Measurements from ENCODE around the gene PTGDR2.
"Not testable (repeated sequence)": the region's sequence is repeated elsewhere in the genome, so short reads cannot be mapped to it uniquely, and the experiment has no call there.

PTGDR2 gene

DNA sequence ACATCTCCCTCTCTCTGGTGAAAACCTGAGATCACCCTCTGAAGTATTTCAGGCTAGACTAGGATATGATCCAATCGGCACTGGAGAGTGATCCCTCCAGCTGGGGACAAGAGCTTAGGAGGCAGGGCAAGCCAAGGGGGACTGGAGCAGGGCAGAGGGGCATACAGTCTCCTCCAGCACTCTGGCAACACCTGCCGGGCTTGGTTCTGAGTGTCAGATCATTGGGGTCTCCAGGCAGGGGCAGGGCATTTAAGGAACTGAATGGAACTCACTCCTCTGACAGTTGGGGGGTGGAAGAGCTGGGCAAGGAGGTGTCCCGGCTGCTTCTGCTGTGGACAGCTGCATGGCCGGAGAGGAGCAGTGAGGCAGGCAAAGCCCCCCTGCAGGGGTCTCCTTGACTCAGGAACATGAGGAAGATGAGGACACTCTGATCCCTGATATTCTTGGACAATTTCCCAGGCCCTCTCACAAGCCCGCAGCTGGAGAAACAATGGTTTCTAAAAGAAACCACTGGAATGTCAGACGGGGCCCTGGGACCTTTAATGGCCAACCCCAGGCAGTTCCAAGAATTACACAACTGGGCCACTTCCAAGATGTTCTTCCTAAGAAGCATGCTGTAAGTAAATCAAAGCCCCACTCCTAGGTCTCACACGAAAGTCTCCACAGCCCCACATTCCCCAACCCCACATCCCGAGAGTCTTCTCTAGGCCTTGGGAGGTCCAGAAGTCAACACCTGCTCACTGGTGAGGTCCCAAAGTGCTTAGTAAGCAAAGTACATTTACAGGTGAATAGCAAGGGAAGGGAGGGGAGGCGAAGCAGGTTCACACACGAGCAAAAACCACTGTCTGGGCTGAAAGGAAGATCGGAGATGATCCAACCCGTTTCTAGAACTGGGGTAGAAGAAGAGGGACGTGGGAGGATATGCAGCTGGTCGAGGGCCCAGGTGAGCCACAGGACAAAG is 15.0 kb downstream of the PTGDR2 start:
- no peak for DNase-seq

DNA sequence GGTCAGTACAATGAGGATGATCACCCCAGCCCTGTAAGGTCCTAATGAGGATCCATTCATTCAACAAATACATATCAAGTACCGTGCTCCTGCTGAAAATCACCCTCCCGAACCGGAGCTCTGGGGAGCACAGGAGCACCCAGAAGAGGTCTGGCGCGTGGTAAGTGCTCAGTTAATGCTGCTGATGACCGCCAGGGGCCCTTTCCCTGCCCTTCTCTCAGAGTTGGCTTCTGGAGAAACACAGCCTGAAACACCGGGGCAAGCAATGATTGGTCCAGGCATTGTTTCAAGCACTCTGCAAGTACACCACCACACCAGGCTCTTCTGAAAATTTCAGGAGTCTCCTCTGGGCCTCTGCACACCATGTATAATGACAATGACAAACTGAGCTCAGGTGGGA is 17.6 kb downstream of the PTGDR2 start:
- no peak for DNase-seq

DNA sequence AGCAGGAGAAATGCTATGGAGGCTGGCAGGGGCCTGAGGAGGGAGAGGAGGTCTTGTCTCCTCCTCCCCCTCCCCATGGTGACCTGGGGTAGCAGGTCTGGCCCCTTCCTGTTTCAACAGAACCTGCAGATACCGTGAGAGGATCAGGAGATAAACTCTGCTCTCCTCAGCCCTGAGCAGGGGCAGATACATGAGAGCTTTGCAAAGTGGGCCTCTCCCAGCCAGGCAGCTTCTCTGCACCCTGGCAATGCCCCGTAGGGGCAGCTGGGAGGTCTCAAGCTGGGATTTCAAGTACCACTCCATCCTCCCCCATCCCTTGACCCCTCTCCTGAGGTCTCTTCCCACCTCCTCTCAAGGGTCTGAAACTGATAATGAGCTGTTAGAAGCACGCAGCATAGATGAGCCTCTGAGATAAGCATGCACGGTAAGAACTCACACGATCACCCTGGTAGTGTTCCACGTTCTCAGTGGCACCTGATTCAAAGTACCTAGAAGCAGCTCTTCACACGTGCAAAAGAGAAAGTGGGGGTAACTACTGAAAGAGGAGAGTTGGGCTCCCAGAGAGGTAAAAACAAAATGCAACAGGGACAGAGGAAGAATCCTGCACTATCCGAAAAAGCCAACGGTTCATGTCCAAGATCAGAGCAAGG is 18.8 kb downstream of the PTGDR2 start:
- no peak for DNase-seq

DNA sequence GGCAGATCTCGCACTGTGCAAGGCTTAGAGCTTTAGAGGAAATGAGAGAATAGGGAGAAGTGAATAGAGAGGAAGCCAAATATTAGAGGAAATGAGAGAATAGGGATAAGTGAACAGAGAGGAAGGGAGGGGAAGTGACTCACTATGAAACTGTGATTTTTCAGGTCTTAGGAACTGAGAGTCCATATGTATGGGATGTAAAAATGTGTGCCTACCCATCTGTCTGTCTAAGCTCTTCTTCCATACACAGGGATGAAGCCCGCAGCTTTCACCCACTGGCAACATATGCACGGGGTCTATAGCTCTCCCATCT is 20.3 kb downstream of the PTGDR2 start:
- DNase-seq, result no peak

DNA sequence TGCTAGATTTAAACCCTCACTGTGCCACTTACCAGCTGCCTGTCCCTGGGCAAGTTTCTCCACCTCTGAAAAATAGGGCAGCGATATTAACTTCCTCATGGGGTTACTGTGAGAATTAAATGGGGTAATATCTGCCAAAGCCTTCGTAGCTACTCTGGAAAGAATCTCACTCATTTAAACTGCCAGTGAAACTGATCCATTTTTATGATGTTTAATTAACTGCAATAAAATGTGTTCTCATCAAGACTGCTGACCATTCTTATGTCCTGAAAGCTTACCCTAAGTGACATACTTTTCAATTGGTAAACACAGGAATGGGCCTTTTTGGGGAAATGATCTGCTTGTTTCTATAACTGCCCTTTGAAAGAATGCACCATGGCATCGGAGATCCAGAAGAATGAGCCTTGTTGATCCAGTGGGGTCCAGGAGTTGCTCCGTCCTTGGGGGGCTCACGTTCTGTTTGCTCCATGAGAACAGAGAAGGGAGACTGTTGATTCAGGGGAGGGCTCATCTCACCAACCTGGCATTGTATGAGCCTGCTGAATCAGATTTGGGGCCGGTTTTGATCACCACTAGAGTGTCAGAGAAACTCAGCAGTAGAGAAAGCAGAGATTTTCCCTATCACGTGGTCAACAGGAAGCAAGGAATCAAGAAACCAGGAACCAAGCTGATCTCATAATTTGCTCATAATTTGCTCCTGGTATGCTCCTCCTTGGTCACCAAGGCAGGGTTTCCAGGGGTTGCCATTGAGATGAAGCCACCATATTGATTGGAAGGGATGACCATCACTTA is 20.8 kb downstream of the PTGDR2 start:
- no peak for DNase-seq

DNA sequence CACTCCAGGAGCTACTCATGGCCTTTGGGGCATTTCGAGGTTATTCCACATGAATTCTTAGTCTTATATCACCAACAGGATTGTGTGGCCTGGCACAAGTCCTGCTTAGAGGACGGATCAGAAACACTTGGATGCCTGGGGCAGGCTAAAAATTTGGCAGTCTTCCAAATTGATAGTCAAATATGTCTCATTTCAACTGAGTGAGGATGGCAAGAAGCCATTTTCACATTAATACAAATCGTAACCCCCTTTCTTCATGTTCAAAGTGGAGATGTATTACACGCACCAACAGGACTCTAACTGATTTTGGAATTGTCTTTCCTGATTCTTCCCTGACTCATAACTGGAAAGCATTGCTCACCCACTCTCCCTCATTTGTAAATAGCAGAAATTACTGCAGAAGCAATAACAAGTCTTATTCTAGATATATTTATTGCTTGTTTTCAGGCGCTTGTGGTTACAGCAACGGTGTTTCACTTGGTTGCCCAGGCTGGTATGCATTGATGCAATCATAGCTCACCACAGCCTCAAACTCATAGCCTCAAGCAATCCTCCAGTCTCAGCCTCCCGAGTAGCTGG is 24.2 kb downstream of the PTGDR2 start:
- peak; percentile 45 for DNase-seq

DNA sequence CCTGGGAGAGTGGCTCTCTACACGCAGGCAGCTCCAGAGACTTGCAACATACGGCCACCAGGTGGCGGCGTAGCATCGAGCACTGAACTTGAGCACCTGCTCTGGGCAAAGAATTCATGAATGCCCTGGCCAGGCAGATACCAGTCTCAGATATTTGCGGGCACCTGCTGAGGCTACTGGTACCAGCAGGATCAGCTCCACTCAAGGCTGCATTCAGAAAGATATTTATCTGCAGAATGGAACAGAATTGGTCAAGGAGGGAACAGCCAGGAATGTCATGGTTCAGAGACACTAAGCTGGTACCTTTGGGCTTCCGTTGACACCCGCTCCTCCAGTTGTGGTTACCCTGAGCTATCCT is 24.6 kb downstream of the PTGDR2 start:
- DNase-seq, result peak; percentile 85

DNA sequence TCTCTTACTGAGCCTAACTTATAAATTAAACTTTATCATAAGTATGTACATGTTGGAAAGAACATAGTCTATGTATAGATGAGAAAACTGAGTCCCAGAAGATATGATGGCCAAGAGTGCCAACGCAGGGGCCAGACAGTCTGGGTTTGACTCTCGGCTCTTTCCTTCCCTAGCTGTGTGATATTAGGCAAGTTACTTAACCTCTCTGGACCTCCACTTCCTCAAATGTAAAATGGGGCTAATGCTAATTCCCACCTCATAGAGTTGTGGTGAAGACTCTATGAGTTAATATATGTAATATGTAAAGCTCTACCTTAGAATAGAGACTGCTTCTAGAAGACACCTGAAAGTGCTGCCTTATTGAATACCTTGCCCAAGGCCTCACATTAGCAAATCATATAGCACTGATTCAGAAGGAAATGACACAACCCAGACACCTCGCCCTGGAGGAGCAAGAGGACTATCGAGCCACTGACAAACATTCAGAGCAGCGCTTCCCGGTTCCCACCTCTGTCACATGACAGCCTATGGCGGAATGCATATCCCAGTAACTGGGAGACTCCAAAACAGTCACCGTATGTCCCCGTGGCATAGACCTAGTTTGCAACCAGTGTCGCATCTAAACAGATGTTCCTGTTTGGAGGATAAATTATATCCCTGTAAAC is 25.1 kb downstream of the PTGDR2 start:
- DNase-seq, result no peak

DNA sequence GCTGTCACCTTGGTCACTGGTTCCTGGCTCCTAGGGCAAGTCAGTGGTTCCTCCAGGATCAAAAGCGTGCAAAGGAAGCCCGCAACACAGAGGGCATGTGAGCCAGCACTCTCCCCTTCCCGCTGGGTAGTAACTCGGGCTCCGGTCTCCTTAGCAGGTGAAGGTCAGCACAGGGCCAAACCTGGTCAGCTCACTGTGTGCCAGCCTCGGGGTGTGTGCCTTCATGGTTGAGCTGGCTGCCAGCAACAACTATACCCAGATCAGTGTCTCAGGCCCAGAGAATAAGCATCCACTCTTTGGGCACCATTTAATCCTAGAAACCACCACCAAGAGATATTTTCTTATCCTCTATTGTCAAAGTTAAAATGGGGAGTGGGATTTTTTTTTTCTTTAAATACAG is 30.0 kb downstream of the PTGDR2 start:
- DNase-seq, result no peak

DNA sequence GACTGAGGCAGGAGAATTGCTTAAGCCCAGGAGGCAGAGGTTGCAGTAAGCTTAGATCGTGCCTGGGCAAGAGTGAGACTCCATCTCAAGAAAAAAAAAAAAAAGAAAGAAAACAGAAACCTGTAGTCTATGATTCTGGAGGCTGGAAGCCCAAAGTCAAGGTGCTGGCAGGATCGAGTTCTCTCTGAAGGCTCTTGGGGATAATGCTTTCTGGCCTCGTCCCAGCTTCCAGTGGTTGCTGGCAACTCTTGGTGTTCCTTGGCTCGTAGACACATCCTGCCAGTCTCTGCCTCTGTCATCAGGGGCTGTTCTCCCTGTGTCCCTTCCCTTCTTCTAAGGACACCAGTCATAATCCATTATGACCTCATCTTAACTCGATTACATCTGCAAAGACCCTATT is 30.6 kb downstream of the PTGDR2 start:
- DNase-seq, result no peak

DNA sequence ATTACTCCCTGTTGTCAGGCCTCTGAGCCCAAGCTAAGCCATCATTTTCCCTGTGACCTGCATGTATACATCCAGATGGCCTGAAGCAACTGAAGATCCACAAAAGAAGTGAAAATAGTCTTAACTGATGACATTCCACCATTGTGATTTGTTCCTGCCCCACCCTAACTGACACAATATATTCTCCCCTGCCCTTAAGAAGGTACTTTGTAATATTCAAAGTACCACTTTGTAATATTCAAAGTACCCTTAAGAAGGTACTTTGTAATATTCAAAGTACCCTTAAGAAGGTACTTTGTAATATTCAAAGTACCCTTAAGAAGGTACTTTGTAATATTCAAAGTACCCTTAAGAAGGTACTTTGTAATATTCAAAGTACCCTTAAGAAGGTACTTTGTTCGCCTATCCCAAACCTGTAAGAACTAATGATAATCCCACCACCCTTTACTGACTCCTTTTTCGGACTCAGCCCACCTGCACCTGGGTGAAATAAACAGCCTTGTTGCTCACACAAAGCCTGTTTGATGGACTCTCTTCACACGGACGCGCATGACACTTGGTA is 31.9 kb downstream of the PTGDR2 start:
- not testable (repeated sequence) for DNase-seq

DNA sequence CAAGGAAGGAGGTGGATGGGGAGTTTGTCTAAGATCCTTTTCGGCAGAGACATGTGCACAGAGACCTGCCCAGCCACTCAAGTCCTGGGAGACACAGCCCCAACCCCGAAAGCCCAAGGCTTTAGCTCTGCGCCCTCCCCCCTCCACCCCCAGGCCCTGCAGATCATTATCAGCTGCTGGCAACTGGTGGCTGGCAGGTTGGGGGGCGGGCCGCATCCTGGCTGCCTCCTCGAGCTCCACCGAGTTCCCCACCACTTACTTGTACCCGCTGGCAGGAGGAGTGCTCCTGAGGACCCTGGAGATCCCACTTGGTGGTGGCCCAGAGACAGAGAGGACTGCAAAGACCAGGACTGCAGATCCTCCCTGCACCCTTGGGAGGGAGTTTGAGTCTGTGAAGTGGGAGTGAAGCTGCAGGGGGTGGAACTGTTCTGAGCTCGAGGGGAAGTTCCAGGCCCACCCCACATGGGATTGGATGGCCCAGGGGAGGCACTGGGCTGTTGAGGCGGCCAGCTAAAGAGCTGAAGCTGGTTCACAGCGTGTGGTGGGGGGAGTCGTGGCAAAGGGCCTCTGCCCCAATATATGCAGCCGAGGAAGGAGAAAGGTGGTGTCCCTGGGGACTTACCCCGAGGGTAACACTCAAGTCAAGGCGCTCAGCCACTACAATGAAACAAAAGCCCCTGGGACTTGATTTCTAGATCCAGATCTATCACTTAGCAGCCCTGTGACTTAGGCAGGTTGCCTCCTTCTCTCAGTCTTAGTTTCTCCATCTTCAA is 33.7 kb downstream of the PTGDR2 start:
- DNase-seq, result no peak

DNA sequence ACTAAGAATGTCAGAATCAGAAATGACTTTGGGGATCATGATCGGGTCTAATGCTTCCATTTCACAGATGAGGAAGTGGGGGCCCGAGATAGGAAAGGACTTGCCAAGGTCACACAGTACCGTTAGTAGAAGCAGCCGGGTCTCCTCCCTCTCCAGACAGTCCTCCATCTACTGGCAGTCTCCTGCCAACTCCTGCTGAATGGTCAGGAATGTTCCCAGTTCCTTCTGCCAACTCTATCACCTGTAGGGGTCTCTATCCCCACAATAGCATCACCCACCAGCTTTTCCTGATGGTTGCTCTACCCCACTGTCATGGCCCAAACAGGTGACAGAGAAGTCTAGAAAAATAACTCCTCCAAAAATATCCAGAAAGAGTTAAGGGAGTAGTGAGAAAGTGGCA is 37.7 kb downstream of the PTGDR2 start:
- DNase-seq, result no peak

DNA sequence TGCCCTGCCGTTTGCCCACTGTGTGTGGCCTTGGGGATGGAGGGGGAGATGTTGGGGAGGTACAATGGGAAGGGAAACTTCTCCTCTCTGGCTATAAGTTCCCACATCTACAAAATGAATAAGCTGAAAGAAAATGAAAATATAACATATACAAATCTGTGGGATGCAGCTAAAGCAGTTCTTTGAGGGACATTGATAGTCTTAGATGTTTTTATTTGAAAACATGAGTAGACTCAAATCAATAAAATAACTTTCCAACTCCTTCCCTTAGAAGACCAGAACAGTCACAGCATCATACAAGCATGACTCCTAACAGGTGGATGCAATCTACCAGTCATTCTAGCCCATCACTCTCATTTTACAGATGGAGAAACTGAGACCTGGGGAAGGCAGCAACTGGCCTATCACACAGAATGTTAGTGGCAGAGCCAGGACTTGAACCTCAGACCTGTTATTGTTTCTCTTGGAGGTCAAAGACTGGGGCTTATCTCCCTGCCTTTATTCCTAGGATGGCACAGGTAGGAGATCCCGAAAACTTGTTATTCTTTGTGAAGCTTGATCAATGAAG is 39.1 kb downstream of the PTGDR2 start:
- no peak for DNase-seq

DNA sequence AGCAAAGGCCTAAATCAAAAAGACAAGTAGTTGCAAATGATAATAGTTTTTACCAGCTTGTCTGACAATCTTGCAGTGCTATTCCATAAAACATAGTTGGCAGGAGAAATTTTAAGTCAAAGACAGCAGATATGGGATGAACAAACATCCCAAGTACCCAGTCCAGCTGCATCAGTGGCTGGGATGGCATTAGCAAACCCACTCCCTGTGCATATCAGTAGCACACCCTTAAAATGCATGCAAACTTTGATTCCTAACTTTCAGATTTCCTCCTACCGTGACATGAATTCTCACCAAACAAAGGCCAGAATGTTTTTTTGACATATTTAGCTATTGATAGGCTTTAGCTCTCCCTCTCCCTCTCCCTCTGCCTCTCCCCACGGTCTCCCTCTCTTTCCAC is 41.6 kb downstream of the PTGDR2 start:
- DNase-seq, result no peak

DNA sequence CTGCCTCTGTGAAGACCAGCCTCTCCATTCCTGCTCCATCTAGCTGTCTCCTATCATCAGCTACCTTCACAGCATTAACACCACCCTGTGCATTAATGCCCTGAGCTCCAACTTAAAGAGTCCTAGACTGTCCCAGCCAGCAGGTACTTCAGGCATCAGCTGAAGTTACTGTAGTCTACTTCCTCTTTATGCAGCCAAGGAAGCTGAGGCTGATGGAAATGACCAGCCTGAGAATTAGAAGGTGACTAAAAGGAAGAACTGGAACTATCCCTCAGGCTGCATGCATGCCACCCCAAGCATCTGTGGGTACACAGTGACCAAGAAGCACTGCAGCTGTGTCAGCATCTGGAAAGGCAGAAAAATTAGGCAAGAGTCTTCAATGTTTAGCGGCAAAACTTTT is 42.4 kb downstream of the PTGDR2 start:
- no peak for DNase-seq

DNA sequence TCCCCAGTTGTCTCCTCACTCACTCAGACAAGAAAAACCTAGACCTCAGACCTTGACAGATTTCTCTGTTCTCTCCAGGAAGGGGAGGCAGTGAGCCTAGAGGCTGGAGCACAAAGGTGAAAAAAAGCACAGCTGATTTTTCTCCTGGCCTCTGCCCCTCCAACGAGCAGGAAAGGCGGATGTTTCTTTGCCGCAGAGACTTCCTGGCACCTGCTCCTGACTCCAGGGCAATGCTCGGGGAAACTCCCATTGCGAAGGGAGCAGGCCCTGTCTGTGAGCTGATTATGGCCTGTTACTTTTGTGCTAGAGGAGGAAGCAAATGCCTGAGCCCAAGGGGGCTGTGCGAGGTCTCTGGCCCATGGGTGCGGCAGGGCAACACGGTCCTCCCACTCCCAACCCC is 45.2 kb downstream of the PTGDR2 start:
- no peak for DNase-seq

DNA sequence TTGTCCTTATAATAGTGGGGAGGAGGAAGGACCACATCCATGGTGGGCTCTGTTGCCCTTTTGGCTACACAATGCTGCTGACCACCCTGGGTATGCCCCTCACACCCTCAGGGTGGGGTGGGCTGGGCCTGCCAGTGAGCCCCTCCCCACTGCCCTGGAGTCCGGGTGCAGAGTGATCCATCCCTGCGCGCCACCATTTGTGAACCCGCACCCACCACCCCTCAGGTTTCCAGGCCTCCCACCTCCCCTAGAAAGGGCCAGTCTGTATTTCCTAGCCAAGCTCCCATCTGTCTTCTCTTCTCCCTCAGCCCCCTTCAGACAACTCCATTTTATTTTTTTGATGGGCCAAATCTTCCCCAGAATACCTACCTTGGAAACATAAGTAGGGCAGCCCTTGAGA is 45.6 kb downstream of the PTGDR2 start:
- DNase-seq, result no peak

DNA sequence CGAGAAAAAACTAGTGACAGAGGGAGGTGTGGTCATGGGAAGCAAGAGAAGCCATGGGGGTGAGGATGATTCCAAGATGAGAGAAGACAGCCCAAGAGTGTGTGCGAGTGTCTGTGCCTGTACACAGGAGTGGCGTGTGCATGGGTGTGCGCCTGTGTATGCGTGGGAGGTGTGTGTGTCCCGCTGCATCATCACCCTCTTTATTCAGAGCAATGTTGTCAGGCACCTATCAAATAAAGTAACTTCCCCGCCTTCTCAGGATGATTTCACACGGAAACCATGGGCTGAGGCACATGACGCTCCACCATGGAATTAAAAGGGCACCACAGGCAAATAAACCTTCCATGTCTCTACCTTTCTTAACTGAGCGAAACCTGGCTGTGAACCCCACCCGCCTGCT is 46.1 kb downstream of the PTGDR2 start:
- no peak for DNase-seq

DNA sequence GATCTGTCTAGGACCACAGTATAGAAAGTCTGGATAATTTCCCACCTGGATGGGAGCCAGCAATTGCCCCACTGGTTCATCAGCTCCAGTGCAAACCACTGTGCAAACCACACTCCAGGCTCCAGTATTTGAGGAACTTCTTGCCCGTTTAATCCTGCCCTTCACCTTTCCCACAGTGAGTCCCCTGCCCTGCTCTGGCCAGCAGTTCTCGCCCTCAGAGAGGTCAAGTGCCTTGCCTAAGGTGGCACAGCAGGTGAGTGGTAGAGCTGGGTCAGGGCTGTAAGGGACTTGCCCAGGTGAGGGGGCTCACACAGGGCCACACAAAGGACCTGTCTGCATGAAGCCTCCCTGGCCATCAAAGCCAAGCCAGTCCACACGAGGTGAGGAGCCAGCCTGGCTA is 46.5 kb downstream of the PTGDR2 start:
- DNase-seq, result no peak

DNA sequence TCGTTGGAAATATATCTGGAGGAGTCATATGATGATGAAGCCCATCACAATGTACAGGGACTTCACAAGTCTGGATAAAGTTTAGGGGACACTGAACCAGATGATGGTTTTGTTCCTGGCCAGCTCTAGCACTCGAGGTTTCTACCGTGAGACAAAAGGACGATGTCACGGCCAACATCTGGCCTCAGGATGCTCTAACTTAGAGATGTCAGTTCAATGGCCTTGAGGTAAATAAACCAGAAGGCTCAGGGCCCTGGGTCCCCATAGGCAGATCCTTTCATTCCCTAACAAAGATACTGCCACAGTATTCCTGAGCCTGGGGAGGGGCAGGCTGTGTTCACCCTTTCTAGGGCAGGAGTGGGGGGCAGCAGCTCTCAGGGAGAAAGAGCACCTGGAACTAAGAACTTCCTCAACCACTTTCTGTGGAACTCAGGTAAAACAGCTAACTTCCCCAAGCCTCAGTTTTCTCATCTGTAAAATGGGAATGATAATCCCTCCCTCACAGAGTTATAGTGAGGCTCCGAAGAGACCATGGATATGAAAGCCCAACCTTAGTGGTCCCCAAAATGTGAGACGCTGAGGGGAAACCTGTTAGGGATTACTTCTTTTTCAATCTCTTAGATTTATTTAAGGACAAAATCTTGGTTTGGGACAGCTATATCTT is 52.3 kb downstream of the PTGDR2 start:
- no peak for DNase-seq
